ENCODE results near the gene CPT1C.

Gene CPT1C

GRCh38 chr19:49761625-49762311 is 70.9 kb downstream of the CPT1C start:
- peak in 3 of 4 experiments; percentile 11 to 49 (median 24) for DNase-seq

GRCh38 chr19:49763230-49763629 is 72.3 kb downstream of the CPT1C start, which contains the start of gene TSKS:
Gene TSKS, minus strand, starts transcription at chr19:49763306. Its CDS starts 59 bp downstream, at chr19:49763247.
- DNase-seq, result peak in 3 of 4 experiments; percentile 22 to 32 (median 28)

Measured in suppressor macrophage (primary cell).